LNCaP clone FGC (cell line): ENCODE data around the gene ZNF697.

Source experiments
- DNase-seq: peaks from one replicate; pipeline ENCODE4 v3.0.0-alpha.2; 2011; ENCODE audit warnings: low read depth
- H3K4me3 ChIP-seq: 2 replicates; pipeline ENCODE4 v1.5.1; 2011; ENCODE audit warnings: mild to moderate bottlenecking, low read depth, low read length, control low read depth
- TF ChIP-seq, protein P1 (sequence below): IDR thresholded peaks from 2 replicates; pipeline ENCODE4 v1.5.1; 2012; ENCODE audit warnings: mild to moderate bottlenecking; ENCODE audit not compliant: control insufficient read depth, insufficient read depth; ENCODE audit errors: extremely low read depth

Gene ZNF697

GRCh38 chr1:119646521-119647227, 1.4 kb downstream of the ZNF697 start:
- no peak for DNase-seq
- TF ChIP-seq, protein P1, sequence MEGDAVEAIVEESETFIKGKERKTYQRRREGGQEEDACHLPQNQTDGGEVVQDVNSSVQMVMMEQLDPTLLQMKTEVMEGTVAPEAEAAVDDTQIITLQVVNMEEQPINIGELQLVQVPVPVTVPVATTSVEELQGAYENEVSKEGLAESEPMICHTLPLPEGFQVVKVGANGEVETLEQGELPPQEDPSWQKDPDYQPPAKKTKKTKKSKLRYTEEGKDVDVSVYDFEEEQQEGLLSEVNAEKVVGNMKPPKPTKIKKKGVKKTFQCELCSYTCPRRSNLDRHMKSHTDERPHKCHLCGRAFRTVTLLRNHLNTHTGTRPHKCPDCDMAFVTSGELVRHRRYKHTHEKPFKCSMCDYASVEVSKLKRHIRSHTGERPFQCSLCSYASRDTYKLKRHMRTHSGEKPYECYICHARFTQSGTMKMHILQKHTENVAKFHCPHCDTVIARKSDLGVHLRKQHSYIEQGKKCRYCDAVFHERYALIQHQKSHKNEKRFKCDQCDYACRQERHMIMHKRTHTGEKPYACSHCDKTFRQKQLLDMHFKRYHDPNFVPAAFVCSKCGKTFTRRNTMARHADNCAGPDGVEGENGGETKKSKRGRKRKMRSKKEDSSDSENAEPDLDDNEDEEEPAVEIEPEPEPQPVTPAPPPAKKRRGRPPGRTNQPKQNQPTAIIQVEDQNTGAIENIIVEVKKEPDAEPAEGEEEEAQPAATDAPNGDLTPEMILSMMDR = no peak
- H3K4me3 ChIP-seq = peak overlapping the region; percentile 90

GRCh38 chr1:119639109-119639508, 9.0 kb downstream of the ZNF697 start:
- no peak for DNase-seq

DNA sequence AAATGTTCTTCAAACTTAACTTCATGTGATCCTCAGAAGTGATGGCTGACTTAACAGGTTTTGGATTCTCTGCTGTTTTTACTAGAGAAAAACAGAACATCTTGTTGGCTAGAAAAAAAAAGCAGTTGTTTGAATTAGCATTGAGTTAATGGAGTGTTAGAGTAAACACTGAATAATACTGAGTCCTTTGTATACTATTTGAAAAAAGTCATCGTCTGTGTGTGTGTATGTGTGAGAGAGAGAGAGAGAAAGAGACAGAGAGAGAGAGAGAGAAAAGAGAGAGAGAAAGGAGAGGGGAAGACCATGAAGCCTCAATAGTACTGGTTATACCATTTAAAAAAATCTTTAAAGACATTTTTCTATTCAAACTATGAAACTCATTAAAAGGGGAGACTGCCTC, 10.4 kb downstream of the ZNF697 start:
- TF ChIP-seq, protein P1 = no peak
- DNase-seq = peak; percentile 50
- H3K4me3 ChIP-seq = no peak overlapping the region

More at GRCh38 chr1:119639109-119639508, 9.0 kb downstream of the ZNF697 start:
- H3K4me3 ChIP-seq = no peak overlapping the region
- TF ChIP-seq, protein P1 = no peak

GRCh38 chr1:119636491-119637089, 11.5 kb downstream of the ZNF697 start:
- no peak for DNase-seq
- TF ChIP-seq, protein P1 = no peak
- H3K4me3 ChIP-seq = no peak overlapping the region

DNA sequence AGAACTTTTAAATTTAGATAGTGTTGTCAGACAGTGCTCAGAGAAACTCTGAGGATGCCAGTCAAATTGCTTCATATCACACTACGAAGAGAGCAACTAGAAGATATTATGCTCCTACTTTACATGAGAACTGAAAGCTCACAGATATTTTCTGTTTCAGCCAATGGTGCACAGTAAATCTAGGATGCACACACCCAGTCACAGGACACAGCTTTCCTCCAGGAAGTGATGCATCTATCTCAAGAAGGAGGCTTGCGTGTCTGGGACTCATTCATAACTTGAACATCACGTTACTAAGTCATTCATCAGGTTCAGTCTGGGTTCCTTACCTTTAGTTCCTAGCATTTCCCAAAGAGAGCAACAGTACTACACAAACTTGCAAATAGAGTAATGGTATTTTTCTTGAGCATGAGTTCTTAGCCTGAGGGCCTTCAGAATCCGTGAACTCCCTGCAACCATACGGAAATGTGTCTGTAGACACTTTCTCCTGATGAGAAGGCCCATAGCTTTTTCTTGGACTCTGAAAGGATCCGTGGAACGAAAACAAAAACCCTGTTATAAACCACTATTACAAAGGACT, 12.2 kb downstream of the ZNF697 start:
- no peak for DNase-seq
- TF ChIP-seq, protein P1 = no peak
- H3K4me3 ChIP-seq = no peak overlapping the region

GRCh38 chr1:119634016-119634415, 14.1 kb downstream of the ZNF697 start:
- DNase-seq = no peak
- TF ChIP-seq, protein P1 = no peak
- no peak overlapping the region for H3K4me3 ChIP-seq

GRCh38 chr1:119633575-119633974, 14.5 kb downstream of the ZNF697 start:
- H3K4me3 ChIP-seq = no peak overlapping the region
- TF ChIP-seq, protein P1 = no peak
- no peak for DNase-seq
